GM23338 (cell line): ENCODE measurements around the gene PACSIN3. TPM values are rescaled to one million over a fixed set of nuclear protein-coding genes. Genes with fewer than 3 reads are reported as not detected.

ENCODE experiments used
- ATAC-seq: fragments of 200-7000 bp; cut with Tn5 transposase; 3 replicates; pipeline ENCODE4 v1.9.1; 2020
- DNase-seq: peaks from one replicate; pipeline ENCODE4 v3.0.0-alpha.2; 2015; ENCODE audit warnings: low spot score
- H2AFZ ChIP-seq: fragments of 200-600 bp; sonication (generic); 2 replicates; pipeline ENCODE4 v1.8.0; 2016; ENCODE audit warnings: antibody characterized with exemption, mild to moderate bottlenecking, moderate library complexity
- H3F3A ChIP-seq: fragments of 200-600 bp; sonication (generic); replicated peaks from 2 replicates; pipeline ENCODE4 v1.8.0; 2017; ENCODE audit warnings: antibody characterized with exemption, mixed run types, low read depth
- H3K27ac ChIP-seq: fragments of 200-600 bp; sonication (generic); 2 replicates; pipeline ENCODE4 v1.6.1; 2016; ENCODE audit warnings: low read depth
- H3K27me3 ChIP-seq: fragments of 200-600 bp; sonication (generic); 2 replicates; pipeline ENCODE4 v1.8.0; 2016; ENCODE audit warnings: mild to moderate bottlenecking, mixed run types, moderate library complexity; ENCODE audit not compliant: insufficient read depth
- H3K36me3 ChIP-seq: fragments of 200-600 bp; sonication (generic); 2 replicates; pipeline ENCODE4 v1.8.0; 2016; ENCODE audit warnings: mild to moderate bottlenecking; ENCODE audit not compliant: insufficient read depth
- H3K4me1 ChIP-seq: fragments of 200-600 bp; sonication (generic); 2 replicates; pipeline ENCODE4 v1.8.0; 2016; ENCODE audit warnings: mild to moderate bottlenecking, moderate library complexity; ENCODE audit not compliant: insufficient read depth
- H3K4me2 ChIP-seq: fragments of 200-600 bp; sonication (generic); 2 replicates; pipeline ENCODE4 v1.7.1; 2017; ENCODE audit warnings: mixed run types
- H3K4me3 ChIP-seq: fragments of 200-600 bp; sonication (generic); 2 replicates; pipeline ENCODE4 v1.6.1; 2016; ENCODE audit warnings: mixed run types
- H3K79me2 ChIP-seq: fragments of 200-600 bp; sonication (generic); replicated peaks from 2 replicates; pipeline ENCODE4 v1.8.0; 2017; ENCODE audit warnings: mild to moderate bottlenecking; ENCODE audit not compliant: insufficient read depth
- H3K9me2 ChIP-seq: fragments of 200-600 bp; sonication (generic); 2 replicates; pipeline ENCODE4 v1.8.0; 2017; ENCODE audit not compliant: insufficient read depth
- H4K20me1 ChIP-seq: fragments of 200-600 bp; sonication (generic); replicated peaks from 2 replicates; pipeline ENCODE4 v1.8.0; 2017; ENCODE audit warnings: mild to moderate bottlenecking; ENCODE audit not compliant: insufficient read depth
- H3K27ac Mint-ChIP-seq: 2 replicates; pipeline ENCODE4 v1.8.0; 2020; ENCODE audit warnings: inconsistent platforms, mild to moderate bottlenecking, moderate library complexity, mixed read lengths
- H3K27me3 Mint-ChIP-seq: 3 replicates; pipeline ENCODE4 v1.8.0; 2022; ENCODE audit warnings: low read depth, mild to moderate bottlenecking, moderate library complexity, mixed read lengths, inconsistent platforms; ENCODE audit not compliant: insufficient read depth, poor library complexity
- H3K36me3 Mint-ChIP-seq: 3 replicates; pipeline ENCODE4 v1.8.0; 2021; ENCODE audit warnings: low read depth, mild to moderate bottlenecking, inconsistent platforms, moderate library complexity, mixed read lengths
- H3K4me1 Mint-ChIP-seq: 3 replicates; pipeline ENCODE4 v1.8.0; 2020; ENCODE audit warnings: mild to moderate bottlenecking, inconsistent platforms, mixed read lengths
- H3K4me3 Mint-ChIP-seq: 3 replicates; pipeline ENCODE4 v1.8.0; 2021; ENCODE audit warnings: moderate library complexity, mild to moderate bottlenecking, inconsistent platforms, mixed read lengths
- H3K9me3 Mint-ChIP-seq: 3 replicates; pipeline ENCODE4 v1.8.0; 2020; ENCODE audit warnings: moderate library complexity, mild to moderate bottlenecking, inconsistent platforms, mixed read lengths
- CREB1 ChIP-seq: fragments of 250-450 bp; sonication (Bioruptor Pico); IDR thresholded peaks from 2 replicates; pipeline ENCODE4 v1.5.0; 2020; ENCODE audit warnings: low read depth, mild to moderate bottlenecking, moderate library complexity
- CTCF ChIP-seq, 2 experiments: fragments of 200-600 bp in 1 of 2; sonication (generic) in 1 of 2; conservative IDR thresholded peaks; 2 replicates each; pipeline versions ENCODE4 v1.5.1 to v1.6.1; 2016 to 2017; ENCODE audit warnings: antibody characterized with exemption in 2 of 2, low read depth in 2 of 2, mild to moderate bottlenecking in 2 of 2, moderate library complexity in 1 of 2
- ETS1 ChIP-seq: IDR thresholded peaks from 2 replicates; pipeline ENCODE4 v1.6.1; 2016; ENCODE audit warnings: antibody characterized with exemption
- EZH2 ChIP-seq: fragments of 200-600 bp; sonication (generic); IDR thresholded peaks from one replicate; pipeline ENCODE4 v1.8.0; 2017; ENCODE audit warnings: antibody characterized with exemption, mild to moderate bottlenecking, low read depth; ENCODE audit not compliant: unreplicated experiment
- JUNB ChIP-seq: IDR thresholded peaks from one replicate; pipeline ENCODE4 v1.6.1; 2016; ENCODE audit warnings: antibody characterized with exemption; ENCODE audit not compliant: unreplicated experiment
- NANOG ChIP-seq: IDR thresholded peaks from 2 replicates; pipeline ENCODE4 v1.6.1; 2016; ENCODE audit warnings: antibody characterized with exemption, borderline replicate concordance
- REST ChIP-seq: IDR thresholded peaks from one replicate; pipeline ENCODE4 v1.6.1; 2018; ENCODE audit warnings: antibody characterized with exemption; ENCODE audit not compliant: unreplicated experiment
- STAT1 ChIP-seq: IDR thresholded peaks from one replicate; pipeline ENCODE4 v1.6.1; 2016; ENCODE audit warnings: antibody characterized with exemption; ENCODE audit not compliant: unreplicated experiment
- ZNF114 ChIP-seq: fragments of 250-450 bp; sonication (Bioruptor Pico); IDR thresholded peaks from 2 replicates; pipeline ENCODE4 v1.5.0; 2020; ENCODE audit warnings: mild to moderate bottlenecking, moderate library complexity
- ZNF331 ChIP-seq: fragments of 250-450 bp; sonication (Bioruptor Pico); IDR thresholded peaks from 2 replicates; pipeline ENCODE4 v1.5.0; 2020; ENCODE audit warnings: low read depth, mild to moderate bottlenecking, moderate library complexity
- polyA plus RNA-seq: library from polyadenylated mRNA; unstranded; fragments of >200 nt; fragmentation: Nextera tagmentation; extraction: Ambion mirVana; gene quantifications from 2 replicates; pipeline ENCODE4 v1.2.1, GENCODE V29; 2016
- total RNA-seq: library from RNA; depleted of rRNA; stranded (reverse); fragments of >200 nt; shearing (Covaris generic); gene quantifications from 2 replicates; pipeline ENCODE4 v1.2.3, GENCODE V29; 2014

PACSIN3 gene
- total and polyA plus RNA-seq, 2 experiments from 2014 or later, result 39.6 to 72.1 TPM

- H3K36me3 Mint-ChIP-seq, result no peaks in the 10 kb centered on the region
- Histone ChIP-seq H3K36me3 (no peaks in the 10 kb centered on the region), H3K4me1 (no peaks in the 10 kb centered on the region), H4K20me1 (no peaks in the 10 kb centered on the region), H3K4me3 (no peak overlapping the region), H3K27ac (no peak overlapping the region), H3K9me2 (no peaks in the 10 kb centered on the region), H3F3A (no peaks in the 10 kb centered on the region), H3K4me2 (no peak overlapping the region), H2AFZ (no peak overlapping the region), H3K79me2 (no peaks in the 10 kb centered on the region), H3K27me3 (no peaks in the 10 kb centered on the region)
- H3K4me3 Mint-ChIP-seq, result no peak overlapping the region
- DNase-seq (no peak), ATAC-seq (no peak)
- H3K9me3 Mint-ChIP-seq, result no peaks in the 10 kb centered on the region
- TF ChIP-seq REST (no peak), ETS1 (no peak), CREB1 (CRISPR knock-in tag) (no peak), ZNF331 (CRISPR knock-in tag) (no peak), ZNF114 (CRISPR knock-in tag) (no peak), JUNB (no peak)
- H3K27me3 Mint-ChIP-seq, result peaks cover 4% of the 10 kb centered on the region
- peaks cover 3% of the 10 kb centered on the region; the same call in 2 of the 3 replicates for H3K4me1 Mint-ChIP-seq
- no peak overlapping the region for H3K27ac Mint-ChIP-seq
These were observed 38.6 kb downstream of the PACSIN3 start for GRCh38 chr11:47147681-47148080.

- no peak for TF ChIP-seq ETS1
- no peak for TF ChIP-seq CTCF (conservative IDR thresholded peaks at IDR 0.05; ENCODE audit: low read depth in 2 of 2)
- TF ChIP-seq STAT1, result no peak
- no peak for TF ChIP-seq JUNB
- no peak for TF ChIP-seq ZNF114 (CRISPR knock-in tag)
- TF ChIP-seq NANOG, result no peak
- TF ChIP-seq EZH2, result no peak
- TF ChIP-seq REST, result no peak
- no peak overlapping the region for H3K4me3 Mint-ChIP-seq
- no peaks in the 10 kb centered on the region for H3K9me3 Mint-ChIP-seq
- no peaks in the 10 kb centered on the region for H3K36me3 Mint-ChIP-seq
- DNase-seq (peak; percentile 33), ATAC-seq (peak; percentile 49)
- no peaks in the 10 kb centered on the region for H3K27me3 ChIP-seq
- peaks cover 4% of the 10 kb centered on the region for H3K27me3 Mint-ChIP-seq
- no peak overlapping the region for H3K27ac Mint-ChIP-seq
- H3K4me2 ChIP-seq, result no peak overlapping the region
- H3K4me1 ChIP-seq, result no peaks in the 10 kb centered on the region
- H3K36me3 ChIP-seq, result no peaks in the 10 kb centered on the region
- no peaks in the 10 kb centered on the region for H4K20me1 ChIP-seq
- no peaks in the 10 kb centered on the region for H3K79me2 ChIP-seq
- no peak overlapping the region for H3K4me3 ChIP-seq
- no peak overlapping the region for H3K27ac ChIP-seq
- no peaks in the 10 kb centered on the region for H3F3A ChIP-seq
- no peaks in the 10 kb centered on the region for H3K9me2 ChIP-seq
- H3K4me1 Mint-ChIP-seq, result peaks cover 4% of the 10 kb centered on the region; the same call in 2 of the 3 replicates
- H2AFZ ChIP-seq, result no peak overlapping the region
These were observed 39.0 kb downstream of the PACSIN3 start for GRCh38 chr11:47147250-47147649.
